GM23338 (cell line): ENCODE results near the gene ACOX2. TPM values are rescaled to one million over a fixed set of nuclear protein-coding genes. Genes with fewer than 3 reads are reported as not detected.

Source experiments
- ATAC-seq: fragments of 200-7000 bp; cut with Tn5 transposase; 3 replicates; pipeline ENCODE4 v1.9.1; 2020
- DNase-seq: peaks from one replicate; pipeline ENCODE4 v3.0.0-alpha.2; 2015; ENCODE audit warnings: low spot score
- H2AFZ ChIP-seq: fragments of 200-600 bp; sonication (generic); 2 replicates; pipeline ENCODE4 v1.8.0; 2016; ENCODE audit warnings: antibody characterized with exemption, mild to moderate bottlenecking, moderate library complexity
- H3F3A ChIP-seq: fragments of 200-600 bp; sonication (generic); replicated peaks from 2 replicates; pipeline ENCODE4 v1.8.0; 2017; ENCODE audit warnings: antibody characterized with exemption, mixed run types, low read depth
- H3K27ac ChIP-seq: fragments of 200-600 bp; sonication (generic); 2 replicates; pipeline ENCODE4 v1.6.1; 2016; ENCODE audit warnings: low read depth
- H3K27me3 ChIP-seq: fragments of 200-600 bp; sonication (generic); 2 replicates; pipeline ENCODE4 v1.8.0; 2016; ENCODE audit warnings: mild to moderate bottlenecking, mixed run types, moderate library complexity; ENCODE audit not compliant: insufficient read depth
- H3K36me3 ChIP-seq: fragments of 200-600 bp; sonication (generic); 2 replicates; pipeline ENCODE4 v1.8.0; 2016; ENCODE audit warnings: mild to moderate bottlenecking; ENCODE audit not compliant: insufficient read depth
- H3K4me1 ChIP-seq: fragments of 200-600 bp; sonication (generic); 2 replicates; pipeline ENCODE4 v1.8.0; 2016; ENCODE audit warnings: mild to moderate bottlenecking, moderate library complexity; ENCODE audit not compliant: insufficient read depth
- H3K4me2 ChIP-seq: fragments of 200-600 bp; sonication (generic); 2 replicates; pipeline ENCODE4 v1.7.1; 2017; ENCODE audit warnings: mixed run types
- H3K4me3 ChIP-seq: fragments of 200-600 bp; sonication (generic); 2 replicates; pipeline ENCODE4 v1.6.1; 2016; ENCODE audit warnings: mixed run types
- H3K79me2 ChIP-seq: fragments of 200-600 bp; sonication (generic); replicated peaks from 2 replicates; pipeline ENCODE4 v1.8.0; 2017; ENCODE audit warnings: mild to moderate bottlenecking; ENCODE audit not compliant: insufficient read depth
- H3K9me2 ChIP-seq: fragments of 200-600 bp; sonication (generic); 2 replicates; pipeline ENCODE4 v1.8.0; 2017; ENCODE audit not compliant: insufficient read depth
- H4K20me1 ChIP-seq: fragments of 200-600 bp; sonication (generic); replicated peaks from 2 replicates; pipeline ENCODE4 v1.8.0; 2017; ENCODE audit warnings: mild to moderate bottlenecking; ENCODE audit not compliant: insufficient read depth
- H3K27ac Mint-ChIP-seq: 2 replicates; pipeline ENCODE4 v1.8.0; 2020; ENCODE audit warnings: inconsistent platforms, mild to moderate bottlenecking, moderate library complexity, mixed read lengths
- H3K27me3 Mint-ChIP-seq: 3 replicates; pipeline ENCODE4 v1.8.0; 2022; ENCODE audit warnings: low read depth, mild to moderate bottlenecking, moderate library complexity, mixed read lengths, inconsistent platforms; ENCODE audit not compliant: insufficient read depth, poor library complexity
- H3K36me3 Mint-ChIP-seq: 3 replicates; pipeline ENCODE4 v1.8.0; 2021; ENCODE audit warnings: low read depth, mild to moderate bottlenecking, inconsistent platforms, moderate library complexity, mixed read lengths
- H3K4me1 Mint-ChIP-seq: 3 replicates; pipeline ENCODE4 v1.8.0; 2020; ENCODE audit warnings: mild to moderate bottlenecking, inconsistent platforms, mixed read lengths
- H3K4me3 Mint-ChIP-seq: 3 replicates; pipeline ENCODE4 v1.8.0; 2021; ENCODE audit warnings: moderate library complexity, mild to moderate bottlenecking, inconsistent platforms, mixed read lengths
- H3K9me3 Mint-ChIP-seq: 3 replicates; pipeline ENCODE4 v1.8.0; 2020; ENCODE audit warnings: moderate library complexity, mild to moderate bottlenecking, inconsistent platforms, mixed read lengths
- CREB1 ChIP-seq: fragments of 250-450 bp; sonication (Bioruptor Pico); IDR thresholded peaks from 2 replicates; pipeline ENCODE4 v1.5.0; 2020; ENCODE audit warnings: low read depth, mild to moderate bottlenecking, moderate library complexity
- CTCF ChIP-seq, 2 experiments: fragments of 200-600 bp in 1 of 2; sonication (generic) in 1 of 2; conservative IDR thresholded peaks; 2 replicates each; pipeline versions ENCODE4 v1.5.1 to v1.6.1; 2016 to 2017; ENCODE audit warnings: antibody characterized with exemption in 2 of 2, low read depth in 2 of 2, mild to moderate bottlenecking in 2 of 2, moderate library complexity in 1 of 2
- ETS1 ChIP-seq: IDR thresholded peaks from 2 replicates; pipeline ENCODE4 v1.6.1; 2016; ENCODE audit warnings: antibody characterized with exemption
- EZH2 ChIP-seq: fragments of 200-600 bp; sonication (generic); IDR thresholded peaks from one replicate; pipeline ENCODE4 v1.8.0; 2017; ENCODE audit warnings: antibody characterized with exemption, mild to moderate bottlenecking, low read depth; ENCODE audit not compliant: unreplicated experiment
- EZH2phosphoT487 ChIP-seq: fragments of 200-600 bp; sonication (generic); IDR thresholded peaks from one replicate; pipeline ENCODE4 v1.8.1; 2018; ENCODE audit warnings: antibody characterized with exemption; ENCODE audit not compliant: unreplicated experiment
- JUNB ChIP-seq: IDR thresholded peaks from one replicate; pipeline ENCODE4 v1.6.1; 2016; ENCODE audit warnings: antibody characterized with exemption; ENCODE audit not compliant: unreplicated experiment
- NANOG ChIP-seq: IDR thresholded peaks from 2 replicates; pipeline ENCODE4 v1.6.1; 2016; ENCODE audit warnings: antibody characterized with exemption, borderline replicate concordance
- POLR2AphosphoS5 ChIP-seq: IDR thresholded peaks from 2 replicates; pipeline ENCODE4 v1.6.1; 2016; ENCODE audit warnings: antibody characterized with exemption, low read depth
- REST ChIP-seq: IDR thresholded peaks from one replicate; pipeline ENCODE4 v1.6.1; 2018; ENCODE audit warnings: antibody characterized with exemption; ENCODE audit not compliant: unreplicated experiment
- STAT1 ChIP-seq: IDR thresholded peaks from one replicate; pipeline ENCODE4 v1.6.1; 2016; ENCODE audit warnings: antibody characterized with exemption; ENCODE audit not compliant: unreplicated experiment
- ZNF114 ChIP-seq: fragments of 250-450 bp; sonication (Bioruptor Pico); IDR thresholded peaks from 2 replicates; pipeline ENCODE4 v1.5.0; 2020; ENCODE audit warnings: mild to moderate bottlenecking, moderate library complexity
- ZNF331 ChIP-seq: fragments of 250-450 bp; sonication (Bioruptor Pico); IDR thresholded peaks from 2 replicates; pipeline ENCODE4 v1.5.0; 2020; ENCODE audit warnings: low read depth, mild to moderate bottlenecking, moderate library complexity
- polyA plus RNA-seq: library from polyadenylated mRNA; unstranded; fragments of >200 nt; fragmentation: Nextera tagmentation; extraction: Ambion mirVana; gene quantifications from 2 replicates; pipeline ENCODE4 v1.2.1, GENCODE V29; 2016
- total RNA-seq: library from RNA; depleted of rRNA; stranded (reverse); fragments of >200 nt; shearing (Covaris generic); gene quantifications from 2 replicates; pipeline ENCODE4 v1.2.3, GENCODE V29; 2014
- TF ChIP-seq, protein P1 (sequence below): fragments of 250-450 bp; sonication (Bioruptor Pico); IDR thresholded peaks from 2 replicates; pipeline ENCODE4 v1.5.0; 2020; ENCODE audit warnings: mild to moderate bottlenecking, moderate library complexity

ACOX2 gene
- total and polyA plus RNA-seq, 2 experiments from 2014 or later, result 1.1 to 1.9 TPM

DNA sequence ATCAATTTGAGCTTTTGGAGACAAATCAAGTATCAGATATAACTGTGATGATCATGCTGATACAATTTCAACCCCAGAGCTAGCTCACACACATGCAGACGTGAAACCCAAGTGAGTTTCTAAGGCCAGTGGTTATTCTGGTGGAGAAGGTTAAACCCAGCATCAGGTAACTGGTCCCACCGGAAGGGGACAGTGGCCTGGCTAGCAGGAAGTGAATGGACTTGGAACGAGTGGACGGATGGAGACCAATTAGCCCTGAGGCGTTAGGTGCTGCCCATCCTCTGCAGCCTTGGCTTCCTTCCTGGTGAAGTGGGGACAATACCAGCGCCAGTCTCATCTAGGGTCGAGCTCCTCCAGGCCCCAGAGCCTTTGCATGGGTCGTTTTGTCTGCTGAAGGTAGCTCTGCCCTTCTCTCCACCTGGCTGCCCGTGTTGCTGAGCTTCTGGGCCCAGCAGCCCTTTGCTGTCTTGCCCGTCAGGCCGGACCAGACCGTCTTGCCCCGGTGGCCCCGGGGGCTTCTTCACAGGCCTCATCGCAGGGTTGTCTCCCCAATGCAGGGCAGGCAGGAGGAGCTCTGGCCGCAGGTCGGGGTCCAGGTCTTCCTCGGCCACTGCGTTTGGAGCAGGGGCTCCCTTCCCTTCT, 46.0 kb downstream of the ACOX2 start:
- H3K9me2 ChIP-seq, result no peaks in the 10 kb centered on the region
- peaks cover 38% of the 10 kb centered on the region for H3K4me1 ChIP-seq
- peaks cover 12% of the 10 kb centered on the region; the same call in 1 of the 2 replicates for H4K20me1 ChIP-seq
- TF ChIP-seq CTCF (conservative IDR thresholded peaks at IDR 0.05; ENCODE audit: low read depth in 2 of 2) (no peak), ETS1 (no peak), EZH2 (no peak), STAT1 (no peak), EZH2phosphoT487 (no peak), REST (no peak), POLR2AphosphoS5 (no peak), ZNF331 (CRISPR knock-in tag) (no peak), JUNB (no peak), CREB1 (CRISPR knock-in tag) (no peak), ZNF114 (CRISPR knock-in tag) (no peak), NANOG (no peak)
- TF ChIP-seq, protein P1, sequence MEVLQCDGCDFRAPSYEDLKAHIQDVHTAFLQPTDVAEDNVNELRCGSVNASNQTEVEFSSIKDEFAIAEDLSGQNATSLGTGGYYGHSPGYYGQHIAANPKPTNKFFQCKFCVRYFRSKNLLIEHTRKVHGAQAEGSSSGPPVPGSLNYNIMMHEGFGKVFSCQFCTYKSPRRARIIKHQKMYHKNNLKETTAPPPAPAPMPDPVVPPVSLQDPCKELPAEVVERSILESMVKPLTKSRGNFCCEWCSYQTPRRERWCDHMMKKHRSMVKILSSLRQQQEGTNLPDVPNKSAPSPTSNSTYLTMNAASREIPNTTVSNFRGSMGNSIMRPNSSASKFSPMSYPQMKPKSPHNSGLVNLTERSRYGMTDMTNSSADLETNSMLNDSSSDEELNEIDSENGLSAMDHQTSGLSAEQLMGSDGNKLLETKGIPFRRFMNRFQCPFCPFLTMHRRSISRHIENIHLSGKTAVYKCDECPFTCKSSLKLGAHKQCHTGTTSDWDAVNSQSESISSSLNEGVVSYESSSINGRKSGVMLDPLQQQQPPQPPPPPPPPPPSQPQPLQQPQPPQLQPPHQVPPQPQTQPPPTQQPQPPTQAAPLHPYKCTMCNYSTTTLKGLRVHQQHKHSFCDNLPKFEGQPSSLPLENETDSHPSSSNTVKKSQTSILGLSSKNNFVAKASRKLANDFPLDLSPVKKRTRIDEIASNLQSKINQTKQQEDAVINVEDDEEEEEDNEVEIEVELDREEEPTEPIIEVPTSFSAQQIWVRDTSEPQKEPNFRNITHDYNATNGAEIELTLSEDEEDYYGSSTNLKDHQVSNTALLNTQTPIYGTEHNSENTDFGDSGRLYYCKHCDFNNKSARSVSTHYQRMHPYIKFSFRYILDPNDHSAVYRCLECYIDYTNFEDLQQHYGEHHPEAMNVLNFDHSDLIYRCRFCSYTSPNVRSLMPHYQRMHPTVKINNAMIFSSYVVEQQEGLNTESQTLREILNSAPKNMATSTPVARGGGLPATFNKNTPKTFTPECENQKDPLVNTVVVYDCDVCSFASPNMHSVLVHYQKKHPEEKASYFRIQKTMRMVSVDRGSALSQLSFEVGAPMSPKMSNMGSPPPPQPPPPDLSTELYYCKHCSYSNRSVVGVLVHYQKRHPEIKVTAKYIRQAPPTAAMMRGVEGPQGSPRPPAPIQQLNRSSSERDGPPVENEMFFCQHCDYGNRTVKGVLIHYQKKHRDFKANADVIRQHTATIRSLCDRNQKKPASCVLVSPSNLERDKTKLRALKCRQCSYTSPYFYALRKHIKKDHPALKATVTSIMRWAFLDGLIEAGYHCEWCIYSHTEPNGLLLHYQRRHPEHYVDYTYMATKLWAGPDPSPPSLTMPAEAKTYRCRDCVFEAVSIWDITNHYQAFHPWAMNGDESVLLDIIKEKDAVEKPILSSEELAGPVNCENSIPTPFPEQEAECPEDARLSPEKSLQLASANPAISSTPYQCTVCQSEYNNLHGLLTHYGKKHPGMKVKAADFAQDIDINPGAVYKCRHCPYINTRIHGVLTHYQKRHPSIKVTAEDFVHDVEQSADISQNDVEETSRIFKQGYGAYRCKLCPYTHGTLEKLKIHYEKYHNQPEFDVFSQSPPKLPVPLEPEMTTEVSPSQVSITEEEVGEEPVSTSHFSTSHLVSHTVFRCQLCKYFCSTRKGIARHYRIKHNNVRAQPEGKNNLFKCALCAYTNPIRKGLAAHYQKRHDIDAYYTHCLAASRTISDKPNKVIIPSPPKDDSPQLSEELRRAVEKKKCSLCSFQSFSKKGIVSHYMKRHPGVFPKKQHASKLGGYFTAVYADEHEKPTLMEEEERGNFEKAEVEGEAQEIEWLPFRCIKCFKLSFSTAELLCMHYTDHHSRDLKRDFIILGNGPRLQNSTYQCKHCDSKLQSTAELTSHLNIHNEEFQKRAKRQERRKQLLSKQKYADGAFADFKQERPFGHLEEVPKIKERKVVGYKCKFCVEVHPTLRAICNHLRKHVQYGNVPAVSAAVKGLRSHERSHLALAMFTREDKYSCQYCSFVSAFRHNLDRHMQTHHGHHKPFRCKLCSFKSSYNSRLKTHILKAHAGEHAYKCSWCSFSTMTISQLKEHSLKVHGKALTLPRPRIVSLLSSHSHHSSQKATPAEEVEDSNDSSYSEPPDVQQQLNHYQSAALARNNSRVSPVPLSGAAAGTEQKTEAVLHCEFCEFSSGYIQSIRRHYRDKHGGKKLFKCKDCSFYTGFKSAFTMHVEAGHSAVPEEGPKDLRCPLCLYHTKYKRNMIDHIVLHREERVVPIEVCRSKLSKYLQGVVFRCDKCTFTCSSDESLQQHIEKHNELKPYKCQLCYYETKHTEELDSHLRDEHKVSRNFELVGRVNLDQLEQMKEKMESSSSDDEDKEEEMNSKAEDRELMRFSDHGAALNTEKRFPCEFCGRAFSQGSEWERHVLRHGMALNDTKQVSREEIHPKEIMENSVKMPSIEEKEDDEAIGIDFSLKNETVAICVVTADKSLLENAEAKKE (CRISPR knock-in tag), result no peak
- H3K27me3 Mint-ChIP-seq, result peaks cover 9% of the 10 kb centered on the region
- peak overlapping the region; percentile 74 for H3K4me3 Mint-ChIP-seq
- no peak overlapping the region for H3K27ac ChIP-seq
- peaks cover 37% of the 10 kb centered on the region for H3K79me2 ChIP-seq
- no peaks in the 10 kb centered on the region for H3F3A ChIP-seq
- H3K4me1 Mint-ChIP-seq, result peaks cover 42% of the 10 kb centered on the region
- H2AFZ ChIP-seq, result peak overlapping the region; percentile 100
- DNase-seq (no peak), ATAC-seq (peak; percentile 11)
- H3K27ac Mint-ChIP-seq, result peak overlapping the region; percentile 28; the same call in 1 of the 2 replicates
- no peaks in the 10 kb centered on the region for H3K36me3 Mint-ChIP-seq
- peak overlapping the region; percentile 63 for H3K4me3 ChIP-seq
- H3K4me2 ChIP-seq, result peak overlapping the region; percentile 93
- H3K9me3 Mint-ChIP-seq, result no peaks in the 10 kb centered on the region; the same call in 2 of the 3 replicates
- no peaks in the 10 kb centered on the region for H3K27me3 ChIP-seq
- H3K36me3 ChIP-seq, result no peaks in the 10 kb centered on the region
